GM12878 (cell line): Measurements from ENCODE around the gene MYO18B. TPM values are rescaled to one million over a fixed set of nuclear protein-coding genes. Genes with fewer than 3 reads are reported as not detected.

ENCODE experiments used
- ATAC-seq: fragments of 200-7000 bp; cut with Tn5 transposase; 3 replicates; pipeline ENCODE4 v1.9.1; 2020; ENCODE audit warnings: mild to moderate bottlenecking, moderate library complexity
- BruUV-seq: library from RNA; stranded (reverse); fragments of 400-500 nt; replicated peaks from 2 replicates; lab custom pipeline; 2021; lab: Mats Ljungman, UMichigan
- CTCF ChIA-PET: fragments of 300-600 bp; sonication (Branson Sonifier 250); formaldehyde crosslinking; extraction: SDS; loops from one replicate; lab custom pipeline; 2021; ENCODE audit warnings: inconsistent platforms; lab: Yijun Ruan, JAX
- POLR2A ChIA-PET: fragments of 350-600 bp; formaldehyde crosslinking; extraction: SDS; loops from one replicate; lab custom pipeline; 2021; ENCODE audit warnings: inconsistent platforms; lab: Charles Lee
- RAD21 ChIA-PET: fragments of 300-600 bp; sonication (Branson Sonifier 250); formaldehyde crosslinking; loops from one replicate; lab custom pipeline; 2023; ENCODE audit warnings: antibody characterized with exemption; ENCODE audit not compliant: unreplicated experiment; lab: Charles Lee
- SMC1A ChIA-PET: fragments of 300-600 bp; sonication (Branson Sonifier 250); formaldehyde crosslinking; loops from one replicate; lab custom pipeline; 2023; ENCODE audit not compliant: unreplicated experiment, uncharacterized antibody; lab: Charles Lee
- DNase-seq: peaks from one replicate; pipeline ENCODE4 v3.0.0-alpha.2; 2011; ENCODE audit warnings: low read depth, low spot score
- FAIRE-seq: peaks from 3 replicates; lab custom pipeline; 2011; peaks lifted over from hg19 to GRCh38; lab: Jason Lieb, UNC
- H2AFZ ChIP-seq: 2 replicates; pipeline ENCODE4 v1.6.0; 2011; ENCODE audit warnings: low read depth, low read length, control low read depth; ENCODE audit not compliant: control insufficient read depth
- H3K27ac ChIP-seq: 2 replicates; pipeline ENCODE4 v1.5.1; 2011; ENCODE audit warnings: control low read depth; ENCODE audit not compliant: control insufficient read depth, insufficient read depth
- H3K27me3 ChIP-seq, 2 experiments: replicated peaks in 1 of 2; 2 replicates each; pipeline versions ENCODE4 v1.6.0 to v1.6.1; 2011; ENCODE audit warnings: low read length in 1 of 2; ENCODE audit not compliant: control insufficient read depth in 2 of 2, insufficient read depth in 2 of 2
- H3K36me3 ChIP-seq, 2 experiments: 2 replicates each; pipeline ENCODE4 v1.5.1; 2011; ENCODE audit warnings: low read length in 1 of 2; ENCODE audit not compliant: control insufficient read depth in 2 of 2, insufficient read depth in 2 of 2
- H3K4me1 ChIP-seq: 2 replicates; pipeline ENCODE4 v1.6.1; 2011; ENCODE audit warnings: mild to moderate bottlenecking, low read length, moderate library complexity, mixed read lengths; ENCODE audit not compliant: control insufficient read depth, insufficient read depth
- H3K4me2 ChIP-seq: 2 replicates; pipeline ENCODE4 v1.6.0; 2011; ENCODE audit warnings: control low read depth; ENCODE audit not compliant: control insufficient read depth, insufficient read depth
- H3K4me3 ChIP-seq: fragments of 200-600 bp; sonication (generic); 2 replicates; pipeline ENCODE4 v1.5.1; 2016
- H3K79me2 ChIP-seq: 2 replicates; pipeline ENCODE4 v1.6.0; 2011; ENCODE audit warnings: low read length; ENCODE audit not compliant: control insufficient read depth, insufficient read depth
- H3K9ac ChIP-seq: 2 replicates; pipeline ENCODE4 v1.8.0; 2011; ENCODE audit warnings: low read length, control low read depth, mixed read lengths; ENCODE audit not compliant: control insufficient read depth, insufficient read depth
- H3K9me3 ChIP-seq: replicated peaks from 3 replicates; pipeline ENCODE4 v1.5.1; 2011; ENCODE audit warnings: mild to moderate bottlenecking, low read length; ENCODE audit not compliant: control insufficient read depth, insufficient read depth
- H4K20me1 ChIP-seq: 2 replicates; pipeline ENCODE4 v1.6.0; 2011; ENCODE audit not compliant: control insufficient read depth, insufficient read depth
- CUX1 ChIP-seq: IDR thresholded peaks from 2 replicates; pipeline ENCODE4 v1.6.1; 2012; ENCODE audit warnings: improper control_type of control experiment, low read depth, low read length; ENCODE audit not compliant: insufficient replicate concordance
- IKZF1 ChIP-seq: fragments of 450-650 bp; conservative IDR thresholded peaks from 2 replicates; pipeline ENCODE4 v1.6.1; 2017; ENCODE audit warnings: antibody characterized with exemption, mild to moderate bottlenecking
- MAX ChIP-seq: IDR thresholded peaks from 2 replicates; pipeline ENCODE4 v1.6.1; 2012; ENCODE audit warnings: low read depth, low read length, improper control_type of control experiment
- POLR2A ChIP-seq: IDR thresholded peaks from 2 replicates; pipeline ENCODE4 v1.6.1; 2011; ENCODE audit warnings: low read depth, mild to moderate bottlenecking, low read length
- POU2F2 ChIP-seq: IDR thresholded peaks from 3 replicates; pipeline ENCODE4 v1.6.1; 2011; ENCODE audit warnings: low read depth, mild to moderate bottlenecking, low read length, borderline replicate concordance
- REST ChIP-seq: IDR thresholded peaks from 2 replicates; pipeline ENCODE4 v1.6.1; 2012; ENCODE audit warnings: mild to moderate bottlenecking, low read depth, low read length
- SP1 ChIP-seq: IDR thresholded peaks from one replicate; pipeline ENCODE4 v1.6.1; 2011; ENCODE audit warnings: low read depth, low read length
- ZNF384 ChIP-seq: IDR thresholded peaks from 2 replicates; pipeline ENCODE4 v1.6.1; 2012; ENCODE audit warnings: low read depth, mild to moderate bottlenecking, low read length, improper control_type of control experiment, borderline replicate concordance
- WGBS: methylation state at CpG from one replicate; pipeline ENCODE4 v1.1.6; 2016; ENCODE audit warnings: low lambda C conversion rate; ENCODE audit not compliant: insufficient replicate concordance, insufficient coverage; ENCODE audit errors: missing lambda C conversion rate; 5-methylcytosine and 5-hydroxymethylcytosine counted together
- in situ Hi-C: fragments of 300-500 bp; cut with MboI; formaldehyde crosslinking; loops from 9 replicates; pipeline ENCODE4 v1.14.3; 2018; ENCODE audit warnings: mixed read lengths
- intact Hi-C: fragments of 100-400 bp; cut with micrococcal nuclease; formaldehyde crosslinking; loops from one replicate; pipeline ENCODE4 v1.14.2; 2022; ENCODE audit not compliant: unreplicated experiment
- polyA plus RNA-seq, 11 experiments: library from polyadenylated mRNA; depleted of rRNA in 4 of 11; unstranded in 6 of 11; stranded (reverse) in 5 of 11; fragments of >200 nt; fragmentation: Nextera tagmentation in 4 of 11; fragmentation: Illumina TruSeq in 1 of 11; extraction: Ambion mirVana in 4 of 11; extraction: Trizol in 1 of 11; gene quantifications; 1 replicate in 1 of 11; 2 replicates in 10 of 11; pipeline versions ENCODE4 v1.2.1 to v1.2.3, GENCODE V29; 2011 to 2016; ENCODE audit warnings: inconsistent platforms in 2 of 11, missing spikeins in 2 of 11, low read depth in 1 of 11
- total RNA-seq, 4 experiments: library from RNA; depleted of rRNA in 3 of 4; stranded (reverse); fragments of >200 nt in 3 of 4; fragmentation: Illumina TruSeq in 1 of 4; extraction: Trizol in 1 of 4; gene quantifications; 2 replicates each; pipeline versions ENCODE4 v1.2.1 to v1.2.3, GENCODE V29; 2013 to 2021

The MYO18B gene
- total and polyA plus RNA-seq, 10 of the 15 experiments (the other 5 are each of a cell fraction or from before 2014, with no cell fraction given): 0.05 to 2.1 (median 0.51) TPM; not detected in 1

- ChIA-PET CTCF (interaction anchor here (0.6 to 1.2 kb wide), 2 partner anchors 8 to 13 kb away, joined by 3 read pairs; no protein-coding TSS in a partner anchor), RAD21 (interaction anchor here (0.6 kb wide), 1 partner anchor 235 kb away, joined by 3 read pairs; no protein-coding TSS in a partner anchor)
- intact Hi-C loops: no loop called here
Measured at GRCh38 chr22:25908212-25908611, 166.2 kb downstream of the MYO18B start.

More at GRCh38 chr22:25908212-25908611, 166.2 kb downstream of the MYO18B start:
- no peak for TF ChIP-seq REST
- no peak for TF ChIP-seq IKZF1
- no peak for TF ChIP-seq MAX
- TF ChIP-seq ZNF384: no peak
- no peak for TF ChIP-seq CUX1
- TF ChIP-seq POU2F2: no peak
- no peak for TF ChIP-seq SP1
- no peak for TF ChIP-seq POLR2A
- TF ChIP-seq, all 136 proteins: peak for 0
- no peak overlapping the region for H3K9ac ChIP-seq
- no peak overlapping the region for H2AFZ ChIP-seq
- no peak overlapping the region for H3K4me3 ChIP-seq
- DNase-seq (no peak), ATAC-seq (no peak), FAIRE-seq (no peak)
- no peaks in the 10 kb centered on the region for H3K36me3 ChIP-seq
- no peak overlapping the region for H3K27ac ChIP-seq
- no peaks in the 10 kb centered on the region for H3K4me1 ChIP-seq
- H4K20me1 ChIP-seq: no peaks in the 10 kb centered on the region
- H3K27me3 ChIP-seq: no peaks in the 10 kb centered on the region; a peak in 2 of 4 replicates
- 42% methylated on average over 13 of the region's 13 CpGs for WGBS
- ChIA-PET SMC1A (no interaction called here), POLR2A (no interaction called here)
- H3K4me2 ChIP-seq: no peak overlapping the region
- no peaks in the 10 kb centered on the region for H3K79me2 ChIP-seq
- in situ Hi-C loops: no loop called here
- H3K9me3 ChIP-seq: peaks cover 2% of the 10 kb centered on the region; the same call in 2 of the 3 replicates
- no TSS peak for BruUV-seq
